WTC11 (cell line): ENCODE data around the gene CDH1. TPM values are rescaled to one million over a fixed set of nuclear protein-coding genes. Genes with fewer than 3 reads are reported as not detected.
A peak's percentile ranks its signal among the peaks of the same experiment; 100 is the strongest.

Experiments used
- ATAC-seq: fragments of 200-7000 bp; cut with Tn5 transposase; 2 replicates; pipeline ENCODE4 v1.10.0; 2021; ENCODE audit warnings: mild to moderate bottlenecking, moderate library complexity
- CTCF ChIA-PET: fragments of 300-600 bp; sonication (Branson Sonifier 250); formaldehyde crosslinking; loops from one replicate; lab custom pipeline; 2021; ENCODE audit warnings: antibody characterized with exemption; lab: Charles Lee
- POLR2A ChIA-PET: fragments of 350-600 bp; sonication (Branson Sonifier 250); formaldehyde crosslinking; loops from one replicate; lab custom pipeline; 2021; ENCODE audit warnings: antibody characterized with exemption; lab: Charles Lee
- DNase-seq: peaks from one replicate; pipeline ENCODE4 v3.0.0; 2021; ENCODE audit warnings: low spot score
- H3K27ac Mint-ChIP-seq: 2 replicates; pipeline ENCODE4 v1.8.0; 2021; ENCODE audit warnings: mixed read lengths
- H3K27me3 Mint-ChIP-seq: 2 replicates; pipeline ENCODE4 v1.8.0; 2021; ENCODE audit warnings: low read depth, mild to moderate bottlenecking, moderate library complexity, mixed read lengths
- H3K36me3 Mint-ChIP-seq: 2 replicates; pipeline ENCODE4 v1.8.0; 2021; ENCODE audit warnings: mixed read lengths
- H3K4me1 Mint-ChIP-seq: 2 replicates; pipeline ENCODE4 v1.8.0; 2022; ENCODE audit warnings: mixed read lengths
- H3K4me3 Mint-ChIP-seq: 2 replicates; pipeline ENCODE4 v1.8.0; 2021; ENCODE audit warnings: mild to moderate bottlenecking, moderate library complexity, mixed read lengths
- H3K9me3 Mint-ChIP-seq: 2 replicates; pipeline ENCODE4 v1.8.0; 2021; ENCODE audit warnings: mixed read lengths
- AFF4 ChIP-seq: sonication (generic); formaldehyde crosslinking; IDR thresholded peaks from 2 replicates; pipeline ENCODE4 v1.8.1; 2023; ENCODE audit warnings: mild to moderate bottlenecking, missing genetic modification reagents, borderline replicate concordance
- CREB1 ChIP-seq: sonication (generic); formaldehyde crosslinking; IDR thresholded peaks from 2 replicates; pipeline ENCODE4 v1.8.0; 2023; ENCODE audit warnings: mild to moderate bottlenecking, missing genetic modification reagents
- CTCF ChIP-seq: fragments of 200-600 bp; IDR thresholded peaks from 2 replicates; pipeline ENCODE4 v1.8.0; 2022; ENCODE audit warnings: antibody characterized with exemption
- ESRRA ChIP-seq: sonication (generic); formaldehyde crosslinking; IDR thresholded peaks from 2 replicates; pipeline ENCODE4 v1.8.1; 2022; ENCODE audit warnings: mild to moderate bottlenecking, missing genetic modification reagents, borderline replicate concordance
- FOXJ3 ChIP-seq: sonication (generic); formaldehyde crosslinking; IDR thresholded peaks from 2 replicates; pipeline ENCODE4 v1.9.0; 2021; ENCODE audit warnings: missing genetic modification reagents, mild to moderate bottlenecking, borderline replicate concordance
- FOXP4 ChIP-seq: sonication (generic); formaldehyde crosslinking; IDR thresholded peaks from 2 replicates; pipeline ENCODE4 v1.8.0; 2022; ENCODE audit warnings: mild to moderate bottlenecking, missing genetic modification reagents
- PRDM15 ChIP-seq: sonication (generic); formaldehyde crosslinking; IDR thresholded peaks from 2 replicates; pipeline ENCODE4 v1.8.0; 2022; ENCODE audit warnings: missing genetic modification reagents
- PRRX2 ChIP-seq: fragments of 250-450 bp; sonication (Bioruptor Pico); IDR thresholded peaks from 2 replicates; pipeline ENCODE4 v1.8.0; 2021; ENCODE audit warnings: mild to moderate bottlenecking
- SOX15 ChIP-seq: fragments of 250-450 bp; sonication (Bioruptor Pico); IDR thresholded peaks from 2 replicates; pipeline ENCODE4 v1.9.0; 2021; ENCODE audit warnings: mild to moderate bottlenecking
- TEAD4 ChIP-seq: sonication (generic); formaldehyde crosslinking; IDR thresholded peaks from 2 replicates; pipeline ENCODE4 v1.8.0; 2022; ENCODE audit warnings: mild to moderate bottlenecking, missing genetic modification reagents
- USF2 ChIP-seq: sonication (generic); formaldehyde crosslinking; IDR thresholded peaks from 2 replicates; pipeline ENCODE4 v1.8.1; 2023; ENCODE audit warnings: mild to moderate bottlenecking, missing genetic modification reagents, moderate library complexity
- ZNF263 ChIP-seq: sonication (generic); formaldehyde crosslinking; IDR thresholded peaks from 2 replicates; pipeline ENCODE4 v1.8.1; 2022; ENCODE audit warnings: low read depth, mild to moderate bottlenecking, moderate library complexity, missing genetic modification reagents
- total RNA-seq: library from RNA; stranded (reverse); gene quantifications from 3 replicates; pipeline ENCODE4 v1.2.3, GENCODE V29; 2021

The CDH1 gene
- total RNA-seq, 1 experiment from 2014 or later, result 278 TPM

- peaks cover 59% of the 10 kb centered on the region for H3K4me1 Mint-ChIP-seq
- ATAC-seq, result no peak
- TF ChIP-seq SOX15 (no peak), PRRX2 (no peak), ZNF263 (CRISPR knock-in tag) (no peak), PRDM15 (no peak), USF2 (CRISPR knock-in tag) (no peak), FOXJ3 (CRISPR knock-in tag) (no peak), AFF4 (CRISPR knock-in tag) (no peak), ESRRA (no peak), CTCF (no peak), FOXP4 (CRISPR knock-in tag) (no peak), TEAD4 (CRISPR knock-in tag) (no peak), CREB1 (CRISPR knock-in tag) (no peak)
- no peaks in the 10 kb centered on the region for H3K9me3 Mint-ChIP-seq
- CTCF ChIA-PET, result no interaction called here
- H3K36me3 Mint-ChIP-seq, result peaks cover 19% of the 10 kb centered on the region
- no peak for DNase-seq
- H3K27me3 Mint-ChIP-seq, result no peaks in the 10 kb centered on the region
- POLR2A ChIA-PET, result interaction anchor here (1.1 kb wide), 1 partner anchor 50 kb away, joined by 4 read pairs; no protein-coding TSS in a partner anchor
- peak overlapping the region; percentile 44 for H3K4me3 Mint-ChIP-seq
- H3K27ac Mint-ChIP-seq, result peak overlapping the region; percentile 91
Measured at GRCh38 chr16:68739964-68740627, 3.0 kb downstream of the CDH1 start.
